NCI-H1930 (cell line): Measurements from ENCODE around the gene CSMD2.

Experiments
- DNase-seq, 2 experiments: peaks; one replicate each; lab custom pipeline; 2025; lab: John Stamatoyannopoulos, UW

Gene CSMD2

DNA sequence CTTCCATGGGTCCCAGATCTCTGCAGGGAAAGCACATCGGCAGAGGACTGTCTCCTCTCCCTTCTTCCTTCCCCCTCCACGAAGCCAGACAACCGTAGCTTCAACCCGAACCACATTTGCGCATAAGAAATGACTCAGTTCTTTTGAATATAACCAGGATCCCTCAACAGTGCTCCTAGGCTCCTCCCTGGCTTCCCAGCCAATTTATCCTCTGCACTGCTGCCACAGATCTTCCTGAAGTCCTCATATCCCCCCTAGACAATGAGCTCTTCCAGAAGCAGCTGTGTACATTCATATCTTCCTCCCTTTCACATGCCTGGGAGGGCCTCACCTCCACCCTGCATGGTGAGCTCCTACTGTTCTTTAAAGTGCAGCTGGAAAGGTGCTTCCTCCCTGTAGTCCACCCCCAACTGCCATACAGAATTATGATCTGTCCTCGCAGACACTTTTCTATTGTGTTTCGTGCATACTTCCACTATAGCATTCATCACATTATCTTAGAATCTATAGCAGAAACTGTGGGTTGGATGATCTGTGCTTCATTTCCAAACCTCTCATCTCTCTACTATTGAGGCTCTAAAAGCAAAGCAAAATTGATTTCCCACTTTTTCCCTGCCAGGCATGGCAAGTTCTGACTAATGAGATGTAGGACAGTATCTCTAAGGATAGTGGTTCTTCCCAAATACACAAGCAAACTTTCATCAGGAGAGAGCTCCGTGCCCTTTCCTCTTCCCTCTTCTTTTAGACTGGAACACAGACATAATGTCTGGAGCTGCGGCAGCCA is 480.4 kb downstream of the CSMD2 start:
- no peak for DNase-seq

GRCh38 chr1:33683913-33684312 is 481.1 kb downstream of the CSMD2 start:
- DNase-seq, result no peak

- DNase-seq, result no peak
Observed at GRCh38 chr1:33682371-33682770, 482.7 kb downstream of the CSMD2 start.

DNA sequence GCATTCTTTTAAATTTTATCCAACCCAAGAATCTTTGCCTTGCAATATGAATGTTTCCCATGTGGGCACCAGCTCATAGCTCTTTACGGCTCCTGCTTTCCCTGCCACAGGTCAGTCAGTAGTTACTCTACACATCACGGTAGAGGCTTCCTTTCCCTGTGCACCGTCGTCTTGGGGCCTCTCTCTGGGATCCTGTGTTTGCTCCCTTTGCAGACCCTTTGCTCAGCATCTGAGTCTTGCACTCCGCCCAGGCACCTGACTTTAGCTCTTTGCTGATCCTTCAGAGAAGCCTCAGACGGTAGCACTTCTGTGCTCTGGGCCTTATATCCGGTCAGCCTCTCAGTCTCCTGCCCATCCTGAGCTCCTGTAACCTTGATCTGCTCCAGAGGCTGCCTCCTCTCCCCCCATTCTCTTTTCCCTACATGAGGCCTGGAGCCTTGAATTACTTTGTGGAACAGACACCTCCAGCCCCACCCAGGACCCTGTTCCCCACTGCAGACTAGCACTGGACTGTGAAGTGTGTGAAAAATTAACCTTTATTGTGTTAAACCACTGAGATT is 484.7 kb downstream of the CSMD2 start:
- DNase-seq, result no peak

DNA sequence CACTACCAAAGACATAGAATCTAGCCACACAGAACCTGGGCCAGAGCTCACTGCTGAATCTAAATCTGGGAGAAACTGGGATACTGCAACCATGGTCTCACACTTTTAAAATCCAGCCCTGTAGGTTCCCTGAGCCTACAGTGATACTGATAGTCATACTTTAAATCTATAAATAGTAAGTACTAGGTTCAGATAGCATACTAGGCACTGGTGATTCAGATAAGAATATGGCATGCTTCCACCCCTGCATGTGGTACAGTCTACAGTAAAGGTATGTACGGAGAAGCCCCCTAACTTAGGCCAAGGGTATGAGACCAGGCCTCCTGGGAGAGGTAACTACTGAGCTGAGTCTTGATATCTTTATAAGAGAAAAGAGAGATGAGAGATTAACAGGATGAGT is 494.5 kb downstream of the CSMD2 start:
- no peak for DNase-seq

- DNase-seq, result no peak
Observed at GRCh38 chr1:33668695-33669094, 496.3 kb downstream of the CSMD2 start.

DNA sequence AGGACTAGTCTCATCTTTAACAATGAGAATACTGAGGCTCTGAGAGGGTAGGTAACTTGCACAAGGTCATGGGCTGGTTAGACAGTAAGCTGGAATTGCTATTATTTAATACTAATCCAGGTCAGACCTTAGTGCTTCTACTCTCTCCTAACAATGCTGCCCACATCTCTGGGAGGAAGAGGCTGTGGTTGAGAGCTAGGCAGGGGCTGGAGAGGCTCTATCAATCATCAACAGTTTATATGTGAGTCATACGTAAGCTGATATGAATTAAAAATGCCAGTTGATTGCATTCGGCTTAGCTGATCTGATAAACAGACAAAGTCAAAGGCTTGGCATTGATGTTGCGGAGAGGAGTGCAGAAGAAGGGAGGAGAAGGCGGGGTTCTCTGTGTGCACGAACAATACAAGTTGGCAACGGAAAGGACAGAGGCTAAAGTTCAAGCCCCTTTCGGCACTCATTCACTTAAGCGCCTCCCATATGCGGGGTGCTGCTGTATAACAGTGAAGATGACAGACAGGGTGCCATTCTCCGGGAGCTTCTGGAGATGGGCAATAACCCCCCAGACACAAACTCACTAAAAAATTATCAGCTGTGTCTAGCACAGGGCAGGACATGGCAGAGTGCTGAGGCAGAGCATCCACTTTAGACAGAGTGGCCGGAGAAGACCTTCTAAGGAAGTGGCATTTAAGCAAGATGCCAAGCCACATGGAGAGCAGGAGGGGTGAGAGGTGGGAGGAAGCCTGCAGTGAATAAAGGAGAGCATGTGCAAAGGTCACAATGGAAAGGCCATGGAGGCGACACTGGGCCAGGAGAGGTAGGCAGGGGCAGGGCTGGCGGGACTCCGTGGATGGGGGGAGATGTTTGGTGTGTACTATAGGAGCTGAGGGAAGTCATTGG is 497.4 kb downstream of the CSMD2 start:
- DNase-seq, result no peak

DNA sequence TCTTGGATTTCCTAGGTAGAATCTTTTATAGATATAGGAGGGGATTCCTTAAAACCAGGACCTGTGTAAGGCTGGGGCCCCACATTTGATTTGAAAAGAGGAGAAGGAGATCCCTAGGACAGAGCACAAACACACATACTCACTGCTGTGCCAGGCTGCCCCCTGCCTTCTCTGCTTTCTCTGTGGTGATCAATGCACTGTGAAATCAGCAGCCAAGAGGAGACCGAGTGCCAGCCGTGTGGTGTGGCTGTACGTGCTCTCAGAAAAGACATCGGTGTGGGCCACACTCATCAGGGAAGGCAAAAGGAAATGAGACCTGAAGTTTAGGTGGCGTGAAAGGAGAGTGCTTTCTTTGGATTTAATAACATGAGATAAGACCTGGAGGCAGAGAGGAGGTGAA is 498.4 kb downstream of the CSMD2 start:
- no peak for DNase-seq

DNA sequence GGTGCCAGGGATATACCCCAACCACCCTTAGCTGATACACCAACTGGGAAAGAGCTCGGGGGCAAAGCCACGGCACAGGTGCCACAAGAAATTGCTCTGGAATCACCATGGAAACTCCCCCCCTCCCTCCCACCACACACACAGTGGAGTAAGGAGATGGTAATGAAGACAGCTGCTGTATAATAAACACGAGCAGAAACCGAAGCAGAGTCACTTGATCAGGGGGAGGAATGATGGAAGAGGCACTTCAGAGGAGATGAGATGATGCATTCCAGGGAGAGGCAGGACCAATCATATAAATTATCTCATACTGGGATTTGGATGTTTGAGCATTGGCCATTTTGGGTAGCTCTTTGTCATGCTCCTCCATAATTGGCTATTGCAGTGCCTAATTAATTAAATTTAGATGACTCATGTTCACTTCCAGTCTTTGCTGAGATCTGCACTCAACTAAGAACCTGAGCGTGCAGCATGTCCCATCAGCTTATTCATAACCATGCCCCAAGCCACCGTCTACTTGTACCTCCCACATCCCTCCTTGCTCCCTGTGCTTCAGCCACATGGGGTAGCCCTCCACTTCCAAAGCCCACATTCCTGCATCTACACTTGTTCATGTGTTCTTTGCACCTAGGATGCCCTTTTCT is 503.1 kb downstream of the CSMD2 start:
- DNase-seq, result no peak

DNA sequence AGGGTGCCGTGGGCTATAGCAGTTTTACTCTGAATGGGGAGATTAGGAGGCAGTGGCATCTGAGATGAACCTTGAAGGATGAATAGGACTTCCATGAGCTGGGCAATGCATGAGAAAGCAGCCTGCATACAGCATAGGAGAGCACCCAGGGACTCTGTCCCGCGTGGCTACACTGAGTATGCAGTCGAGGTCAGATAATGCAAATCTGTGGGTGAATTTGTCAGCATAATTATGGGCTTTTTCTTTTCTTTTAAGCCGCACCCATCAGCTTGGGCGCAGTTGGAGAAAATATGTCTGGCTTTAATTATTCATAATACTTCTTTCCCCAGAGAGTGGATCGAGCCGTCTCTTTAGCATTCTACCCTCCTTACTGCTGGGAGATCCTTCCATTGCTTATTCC is 504.1 kb downstream of the CSMD2 start:
- DNase-seq, result no peak

DNA sequence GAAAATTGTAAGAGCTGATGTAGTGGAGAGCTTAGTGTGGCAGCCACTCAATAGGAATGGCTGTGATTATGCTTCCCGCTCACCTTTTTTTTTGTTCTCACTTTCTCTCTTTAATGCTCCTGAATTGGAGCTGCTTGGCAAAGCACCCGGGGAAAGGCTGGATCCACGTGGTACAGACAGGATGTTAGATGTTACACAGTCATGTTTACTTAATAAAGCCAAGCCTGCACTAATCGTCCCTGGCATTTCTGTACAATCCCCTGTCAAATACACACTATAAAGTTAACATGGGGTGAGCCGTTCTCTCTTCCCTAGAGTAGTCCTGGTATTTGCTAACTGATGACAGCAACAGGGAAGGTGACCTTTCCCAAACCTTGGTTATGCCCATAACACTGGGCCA is 504.8 kb downstream of the CSMD2 start:
- DNase-seq, result no peak

GRCh38 chr1:33659641-33660040 is 505.4 kb downstream of the CSMD2 start:
- DNase-seq, result no peak

DNA sequence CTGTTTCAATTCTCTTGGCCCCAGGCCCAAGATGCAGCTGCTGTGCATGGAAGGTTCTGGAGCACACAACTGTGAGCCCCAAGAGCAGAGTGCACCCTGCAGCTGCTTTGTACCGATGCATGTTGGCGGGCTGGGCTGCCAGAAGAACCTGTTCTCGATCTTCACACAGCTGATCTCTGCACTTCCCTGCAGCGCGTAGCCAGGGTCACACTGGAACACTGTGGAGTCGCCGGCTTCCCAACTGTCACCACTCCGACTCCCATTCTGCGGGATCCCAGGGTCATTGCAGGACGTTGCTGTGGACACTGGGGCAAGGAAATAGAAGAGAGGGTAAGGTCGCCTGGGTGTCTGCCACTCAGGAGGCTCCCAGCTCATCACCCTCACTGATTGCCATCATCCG is 507.2 kb downstream of the CSMD2 start:
- no peak for DNase-seq

GRCh38 chr1:33656467-33657005 is 508.5 kb downstream of the CSMD2 start:
- DNase-seq, result no peak

DNA sequence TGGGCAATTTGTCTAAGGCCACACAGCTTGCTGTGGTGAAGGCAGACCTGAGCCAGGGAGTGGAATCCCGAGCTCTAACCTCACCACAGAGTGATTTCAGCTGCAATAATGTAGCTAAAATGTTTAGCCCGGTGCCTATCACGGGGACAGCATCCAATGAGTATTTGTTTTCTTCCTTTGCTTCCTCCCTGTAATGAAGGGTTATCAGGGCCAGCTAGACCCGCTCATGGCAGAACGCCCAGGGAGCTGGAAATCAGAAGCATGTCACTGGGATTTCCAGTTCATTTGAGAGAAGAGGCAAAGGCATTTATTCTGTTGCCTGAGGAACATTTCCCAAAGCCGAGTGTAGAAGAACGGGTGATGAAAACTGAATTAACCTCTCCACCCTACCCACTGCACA is 509.5 kb downstream of the CSMD2 start:
- no peak for DNase-seq

DNA sequence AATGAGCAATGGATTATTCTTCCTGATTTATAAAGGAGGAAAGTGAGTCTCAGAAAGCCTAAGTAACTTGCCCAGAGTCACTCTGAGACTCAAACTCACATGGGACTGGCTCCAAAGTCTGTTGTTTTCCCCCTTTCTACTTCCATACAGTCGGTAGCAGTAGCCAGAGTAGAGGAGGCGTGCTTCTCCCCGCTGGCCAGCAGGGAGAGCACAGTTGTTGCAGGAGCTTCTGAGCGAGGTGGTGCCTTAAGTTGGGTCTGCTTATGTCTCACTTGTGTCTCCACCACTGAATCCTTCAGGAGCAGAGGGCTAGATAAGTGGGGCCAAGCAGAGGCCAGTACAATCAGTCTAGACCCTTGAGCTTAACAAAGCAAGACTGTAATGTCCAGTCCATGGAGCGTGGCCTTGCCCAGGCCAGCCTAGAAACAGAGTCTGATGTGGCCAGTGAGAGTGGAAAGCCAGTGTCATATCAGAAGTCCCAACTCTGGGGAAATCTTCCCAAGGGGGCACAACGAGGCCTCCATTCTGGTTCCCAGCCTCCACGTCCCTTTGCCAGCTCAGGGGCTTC is 510.7 kb downstream of the CSMD2 start:
- no peak for DNase-seq

GRCh38 chr1:33653226-33653625 is 511.8 kb downstream of the CSMD2 start:
- DNase-seq, result no peak

DNA sequence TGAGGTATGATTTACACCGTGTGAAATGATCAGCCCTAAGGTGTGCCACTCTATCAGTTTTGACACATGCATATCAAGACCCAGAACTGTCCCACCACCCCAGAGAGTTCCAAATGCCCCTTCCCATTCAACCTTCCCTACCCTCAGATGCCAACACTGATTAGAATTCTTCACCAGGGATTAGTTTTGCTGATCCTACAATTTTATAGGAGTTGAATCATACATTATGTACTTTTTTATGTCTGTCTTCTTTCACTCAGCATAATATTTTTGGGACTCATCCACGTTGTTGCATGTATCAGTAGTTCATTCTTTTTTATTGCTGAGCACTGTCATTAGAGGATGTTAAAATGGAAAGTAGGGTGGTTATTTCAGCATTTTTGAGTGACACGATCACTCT is 514.3 kb downstream of the CSMD2 start:
- no peak for DNase-seq

DNA sequence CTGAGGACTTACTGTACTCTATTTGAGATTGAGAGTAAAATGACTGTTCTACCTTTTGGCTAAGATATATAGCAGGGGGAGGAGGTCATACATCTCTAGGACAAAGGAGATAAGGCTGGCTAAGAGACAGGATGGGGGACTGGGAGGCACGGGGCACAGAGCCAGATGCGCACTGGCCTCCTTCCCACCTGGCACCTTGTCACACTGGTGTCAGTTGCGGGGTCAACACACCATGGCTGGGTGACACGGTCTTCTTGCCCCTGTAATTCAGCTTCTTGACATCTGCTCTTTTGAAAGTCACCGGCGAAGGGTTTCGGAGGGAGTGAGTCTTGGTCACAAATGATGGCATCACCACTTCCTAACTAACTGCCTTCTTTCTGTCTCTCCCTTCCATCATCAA is 515.3 kb downstream of the CSMD2 start:
- DNase-seq, result no peak

DNA sequence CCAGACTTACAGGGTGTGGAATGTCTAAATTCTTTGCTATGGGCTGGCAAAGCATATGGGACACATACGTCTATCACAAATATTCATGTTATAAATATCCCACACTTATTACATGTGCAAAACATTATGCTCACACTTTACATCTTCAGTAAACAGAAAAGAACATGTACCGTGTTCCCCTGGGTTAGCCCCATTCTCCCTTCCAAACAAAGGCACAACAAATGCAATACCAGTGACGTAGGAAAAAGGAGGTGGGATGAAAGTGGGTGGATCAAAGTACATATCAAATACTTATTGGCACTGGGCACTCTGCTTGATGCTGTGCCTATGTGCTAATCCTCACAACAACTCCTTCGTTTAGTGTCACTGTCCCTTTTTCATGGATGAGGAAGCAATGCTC is 521.8 kb downstream of the CSMD2 start:
- DNase-seq, result no peak

- DNase-seq, result no peak
Observed at GRCh38 chr1:33641104-33641830, 523.8 kb downstream of the CSMD2 start.
